GM19099 (cell line): ENCODE measurements around the gene SWSAP1.

Experiments
- POLR2A ChIP-seq: IDR thresholded peaks from 3 replicates; pipeline ENCODE4 v1.6.1; 2011; ENCODE audit warnings: low read depth; ENCODE audit not compliant: insufficient read length; ENCODE audit errors: extremely low read depth

The SWSAP1 gene

DNA sequence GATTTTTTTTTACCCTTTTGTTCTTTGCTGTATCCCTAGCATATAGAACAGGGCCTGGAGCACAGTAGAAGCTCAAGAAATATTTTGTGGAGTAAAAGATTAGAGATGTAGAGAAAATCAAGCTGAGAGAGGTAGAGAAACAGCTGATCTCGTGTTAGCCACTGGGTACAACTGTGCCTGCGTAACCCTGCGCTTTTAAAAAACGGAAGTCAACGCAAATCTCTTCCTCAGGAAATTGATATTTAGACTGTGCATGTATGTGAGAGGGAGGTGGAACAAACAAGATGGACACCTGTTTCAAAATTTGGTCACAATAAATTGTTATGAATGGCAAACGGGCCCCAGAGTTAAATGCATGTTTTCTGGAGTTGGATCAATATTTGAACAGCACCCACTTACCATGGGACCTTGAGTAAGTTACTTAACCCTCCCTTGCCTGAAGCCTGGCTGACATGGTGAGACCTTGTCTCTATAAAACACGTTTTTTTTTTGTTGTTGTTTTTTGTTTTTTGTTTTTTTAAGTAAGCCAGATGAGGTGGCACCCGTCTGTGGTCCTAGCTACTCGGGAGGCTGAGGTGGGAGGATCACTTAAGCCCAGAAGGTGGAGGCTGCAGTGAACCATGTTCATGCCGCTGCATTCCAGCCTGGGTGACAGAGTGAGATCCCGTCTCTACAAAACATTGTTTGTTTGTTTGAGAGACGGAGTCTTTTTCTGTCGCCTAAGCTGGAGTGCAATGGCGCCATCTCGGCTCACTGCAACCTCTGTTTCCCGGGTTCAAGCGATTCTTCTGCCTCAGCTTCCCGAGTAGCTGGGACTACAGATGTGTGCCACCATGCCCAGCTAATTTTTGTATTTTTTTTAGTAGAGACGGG is 12.9 kb downstream of the SWSAP1 start:
- TF ChIP-seq POLR2A = no peak

DNA sequence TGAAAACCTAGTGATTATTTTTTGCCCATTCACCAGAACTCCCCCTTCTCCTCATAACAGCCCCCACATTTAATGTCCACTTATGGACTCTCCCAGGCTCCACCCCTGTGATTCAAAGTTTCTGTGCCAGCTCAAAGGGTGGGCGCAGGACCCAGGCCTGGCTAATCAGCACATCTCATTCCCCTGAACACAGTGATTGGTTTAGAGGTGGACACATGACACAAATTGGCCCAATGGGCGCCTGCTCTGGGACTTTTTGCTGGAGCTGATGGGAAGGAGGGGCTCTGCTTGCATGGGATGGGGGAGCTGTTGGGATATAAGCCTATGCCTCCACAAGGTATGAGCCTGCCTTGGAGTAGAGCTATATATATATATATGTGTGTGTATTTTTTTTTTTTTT is 15.9 kb downstream of the SWSAP1 start:
- TF ChIP-seq POLR2A = no peak

DNA sequence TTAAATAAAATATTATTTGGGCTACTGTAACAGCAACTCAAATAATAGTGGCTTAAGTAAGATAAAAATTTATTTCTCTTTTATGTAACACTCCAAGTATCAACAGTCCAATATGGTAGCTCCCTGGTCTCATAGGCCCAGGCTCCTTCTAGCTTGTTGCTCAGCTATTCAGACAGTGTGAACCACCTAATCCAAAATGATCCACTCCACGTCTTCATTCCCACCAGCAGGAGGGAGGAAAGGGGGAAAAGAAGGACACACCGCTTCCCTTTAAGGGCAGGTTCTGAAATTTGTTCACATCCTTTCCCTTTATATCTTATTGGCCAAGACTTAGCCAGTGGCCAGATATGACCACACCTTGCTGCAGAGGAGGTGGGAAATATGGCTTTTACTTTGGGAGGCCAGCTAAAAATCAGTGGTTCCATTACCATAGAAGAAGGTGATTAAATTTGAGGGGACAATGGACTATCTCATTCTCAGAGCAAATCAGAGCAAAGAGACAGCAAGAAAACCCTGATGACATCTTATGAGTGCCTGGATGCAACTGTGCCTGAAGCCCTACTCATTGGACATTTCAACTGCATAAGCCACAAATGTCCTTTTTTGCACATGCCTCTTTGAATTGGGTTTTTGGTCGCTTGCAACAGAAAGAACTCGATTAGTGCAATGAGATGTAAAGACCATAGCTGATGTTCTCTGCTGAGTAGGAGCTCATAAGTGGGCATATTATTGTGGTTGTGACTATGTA is 16.6 kb downstream of the SWSAP1 start:
- no peak for TF ChIP-seq POLR2A

DNA sequence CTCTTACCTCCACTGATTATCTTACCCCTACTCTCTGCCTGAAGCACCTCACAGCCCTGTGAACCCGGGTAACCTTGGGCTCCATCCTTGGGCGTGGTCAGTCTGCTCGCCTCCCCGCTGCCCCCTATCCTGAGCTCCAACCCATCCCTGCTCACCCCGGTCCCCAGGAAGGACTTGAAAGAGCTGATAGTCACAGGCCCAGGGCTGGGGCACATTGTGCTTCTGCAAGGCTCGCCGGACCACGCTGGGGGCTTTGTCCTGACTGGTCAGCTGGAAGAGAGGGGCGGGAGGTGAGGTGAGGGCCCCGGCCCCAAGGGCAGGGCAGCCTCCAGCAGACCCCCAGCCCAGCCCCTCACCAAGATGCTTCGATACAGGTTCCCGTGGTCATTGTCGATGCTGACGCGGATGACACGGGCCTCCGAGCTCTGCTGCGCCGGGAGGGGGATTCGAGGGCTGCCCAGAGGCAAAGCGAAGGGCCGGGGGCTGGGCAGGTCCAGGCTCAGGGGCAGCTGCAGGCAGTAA is 22.7 kb downstream of the SWSAP1 start:
- TF ChIP-seq POLR2A = no peak

DNA sequence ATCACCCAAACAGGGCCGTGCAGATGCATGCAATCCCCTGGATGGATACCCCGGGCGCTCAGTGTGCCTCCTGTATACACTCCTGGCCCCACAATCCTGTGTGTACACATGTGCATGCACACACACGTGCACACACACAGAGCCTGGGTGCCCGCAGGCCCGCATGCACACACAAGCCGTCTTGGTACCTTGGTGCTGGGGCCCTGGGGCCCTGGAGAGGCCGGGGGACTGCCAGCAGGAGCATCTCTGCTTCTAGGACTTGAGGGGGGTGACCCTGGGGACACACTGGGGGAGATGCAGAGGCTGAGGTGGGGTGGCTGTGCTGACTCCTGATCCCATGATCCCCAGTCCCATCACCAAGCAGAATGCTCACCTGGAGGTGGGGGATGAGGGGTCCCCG is 25.2 kb downstream of the SWSAP1 start:
- no peak for TF ChIP-seq POLR2A

DNA sequence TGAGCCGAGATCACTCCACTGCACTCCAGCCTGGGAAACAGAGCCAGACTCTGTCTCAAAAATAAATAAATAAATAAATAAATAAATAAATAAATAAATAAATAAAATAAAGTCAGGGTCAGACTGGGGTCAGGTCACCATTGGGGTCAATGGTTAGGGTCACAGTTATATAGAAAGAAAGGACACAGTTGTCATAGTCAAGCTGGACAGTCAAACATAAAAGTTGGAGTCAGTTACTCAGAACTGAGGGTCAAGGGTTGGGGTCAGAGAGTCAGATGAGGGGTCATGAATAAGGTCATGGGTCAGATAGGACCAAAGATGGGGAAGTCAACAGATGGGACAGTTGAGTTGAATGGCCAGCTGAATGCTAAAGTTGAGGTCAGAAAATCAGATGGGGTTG is 26.3 kb downstream of the SWSAP1 start:
- no peak for TF ChIP-seq POLR2A

DNA sequence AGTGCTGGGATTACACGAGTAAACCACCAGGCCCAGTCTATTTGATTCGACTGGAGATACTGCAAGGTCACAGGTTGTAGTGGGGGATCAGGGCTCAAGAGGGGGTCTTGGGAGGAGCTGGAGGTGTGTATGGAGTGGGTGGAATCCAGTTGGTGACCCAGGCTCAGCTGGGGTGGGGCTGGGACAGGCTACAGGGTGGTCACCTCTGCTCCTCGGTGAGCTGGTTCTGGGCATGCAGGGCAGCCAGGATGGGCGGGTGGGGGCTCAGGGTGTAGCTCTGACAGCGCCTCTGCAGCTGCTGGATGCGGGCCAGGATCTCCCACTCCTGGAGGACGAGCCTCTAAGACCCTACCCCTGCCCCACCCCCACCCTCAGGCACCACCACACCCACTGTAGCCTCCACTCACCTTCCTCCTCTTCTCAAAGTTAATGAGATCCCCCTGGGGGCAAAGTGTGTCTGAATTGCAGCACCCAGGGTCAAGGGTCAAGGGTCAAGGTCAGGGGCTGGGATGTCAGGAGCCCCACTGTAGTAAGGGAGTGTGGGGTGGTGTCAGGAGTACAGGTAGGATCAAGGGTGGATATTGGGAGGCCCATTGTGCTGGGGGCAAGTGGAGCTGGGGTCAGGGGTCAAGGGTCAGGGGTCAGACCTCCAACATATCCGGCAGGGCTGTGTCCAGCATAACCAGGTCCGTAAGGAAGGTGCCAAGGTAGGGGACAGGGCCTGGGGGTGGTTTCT is 27.5 kb downstream of the SWSAP1 start:
- TF ChIP-seq POLR2A = no peak

DNA sequence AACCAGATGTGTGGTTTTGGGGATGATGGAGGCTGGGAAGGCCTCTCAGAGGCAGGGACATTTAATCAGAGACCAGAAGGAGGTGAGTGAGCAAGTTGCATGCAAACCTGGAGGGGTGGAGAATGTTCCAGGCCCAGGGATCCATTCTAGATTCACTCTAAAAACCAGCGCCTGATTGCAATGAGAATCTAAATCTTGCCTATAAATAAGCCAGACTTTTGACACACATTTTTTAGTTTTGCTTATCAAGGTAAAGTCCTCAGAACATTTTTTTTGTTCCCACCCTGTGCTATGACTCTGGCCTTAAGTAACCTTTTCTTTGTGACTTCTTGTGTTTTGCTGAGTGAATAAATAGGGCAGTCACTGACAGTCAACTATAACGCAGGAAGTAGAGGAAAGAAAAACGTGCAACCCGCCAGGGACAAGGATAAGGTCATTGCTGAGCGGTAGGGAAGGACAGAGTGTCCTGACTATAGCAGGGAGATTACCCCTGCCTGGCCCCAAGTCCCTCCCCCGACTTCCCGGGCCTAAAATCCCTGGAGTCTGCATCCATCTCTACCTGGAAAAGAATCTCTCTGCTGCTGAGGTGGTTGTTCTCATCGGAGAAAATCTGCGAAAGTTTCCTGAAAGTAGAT is 30.2 kb downstream of the SWSAP1 start:
- no peak for TF ChIP-seq POLR2A

DNA sequence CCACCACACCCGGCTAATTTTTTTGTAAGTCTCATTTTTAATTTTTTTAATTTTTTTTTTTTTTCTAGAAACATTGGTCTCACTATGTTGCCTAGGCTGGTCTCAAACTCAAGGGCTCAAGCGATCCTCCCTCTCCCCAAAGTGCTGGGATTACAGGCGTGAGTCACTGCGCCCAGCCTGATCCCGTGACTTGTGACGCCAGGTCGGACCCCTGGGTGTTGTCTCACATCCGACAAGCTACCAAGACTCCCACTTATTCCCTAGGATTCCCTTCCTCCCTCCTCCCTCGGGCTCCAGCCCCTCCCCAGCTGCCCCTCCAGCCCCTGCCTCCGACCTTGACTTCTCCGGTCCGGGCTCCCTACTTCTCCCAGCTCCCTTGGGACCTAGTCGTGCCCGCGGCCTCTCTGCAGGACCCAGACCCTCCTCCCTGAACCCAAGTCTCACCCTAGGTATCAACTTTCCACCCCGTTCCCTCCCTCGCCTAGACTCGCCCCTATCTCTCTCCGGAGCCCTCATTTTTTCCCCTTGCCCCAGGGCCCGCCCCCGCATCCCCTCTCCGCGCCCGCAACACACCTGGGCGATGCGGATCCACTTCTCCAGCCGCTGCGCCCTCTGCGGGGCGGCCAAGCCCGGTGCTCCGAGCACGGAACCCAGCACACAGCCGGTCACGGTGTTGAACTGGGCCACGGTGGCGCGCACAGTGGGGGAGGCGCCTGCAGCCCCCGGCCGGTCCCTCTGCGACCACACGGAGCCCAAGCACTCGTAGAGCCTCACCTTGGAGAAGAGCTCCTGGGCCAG is 31.6 kb downstream of the SWSAP1 start:
- TF ChIP-seq POLR2A = no peak

DNA sequence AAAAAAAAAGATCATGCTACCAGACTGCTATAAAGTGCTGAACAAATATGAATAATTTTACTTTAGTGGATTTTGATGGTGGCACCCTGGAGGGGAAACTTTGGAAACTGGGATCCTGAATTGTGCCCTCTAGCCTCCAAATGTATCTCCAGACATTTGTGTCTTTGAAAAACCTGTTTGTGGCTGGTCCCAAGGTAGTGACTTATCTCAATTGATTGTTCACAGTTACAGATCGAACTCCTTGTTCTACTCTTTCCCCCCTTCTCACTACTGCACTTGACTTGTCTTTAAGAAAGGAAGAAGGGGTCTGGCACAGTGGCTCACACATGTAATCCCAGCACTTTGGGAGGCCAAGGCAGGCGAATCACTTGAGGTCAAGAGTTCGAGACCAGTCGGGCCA is 34.1 kb downstream of the SWSAP1 start:
- no peak for TF ChIP-seq POLR2A

DNA sequence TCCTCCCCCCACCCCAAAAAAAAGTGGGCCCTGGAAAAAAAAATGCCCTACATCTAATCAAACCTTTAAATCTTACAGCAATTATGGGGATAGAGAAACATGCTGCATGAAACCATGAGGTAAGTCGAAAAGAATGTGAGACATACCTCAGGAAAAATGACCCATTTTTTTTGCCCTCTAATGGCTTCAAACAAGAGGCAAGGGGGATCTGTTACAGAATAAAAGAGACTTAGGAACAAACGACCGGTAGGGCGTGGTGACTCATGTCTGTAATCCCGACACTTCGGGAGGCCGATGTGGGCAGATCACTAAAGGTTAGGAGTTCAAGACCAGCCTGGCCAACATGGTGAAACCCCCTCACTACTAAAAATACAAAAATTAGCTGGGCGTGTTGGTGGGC is 36.2 kb downstream of the SWSAP1 start:
- TF ChIP-seq POLR2A = no peak

DNA sequence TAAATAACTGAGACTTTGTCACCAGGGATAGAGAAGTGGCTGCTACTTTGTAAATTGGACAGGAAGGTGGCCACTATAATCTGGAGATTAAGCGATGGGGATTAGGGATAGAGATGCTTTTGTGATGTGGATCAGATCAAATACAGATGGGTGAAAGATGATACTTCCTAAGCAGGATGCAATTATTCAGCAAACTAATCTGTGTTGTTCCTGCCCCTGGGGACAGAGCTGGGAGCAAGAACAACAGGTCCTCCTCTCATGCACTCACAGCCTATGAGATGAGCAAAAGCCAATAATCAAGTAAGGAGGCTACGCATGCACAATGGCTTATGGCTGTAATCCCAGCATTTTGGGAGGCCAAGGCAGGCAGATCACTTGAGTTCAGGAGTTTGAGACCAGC is 40.1 kb downstream of the SWSAP1 start:
- TF ChIP-seq POLR2A = no peak

DNA sequence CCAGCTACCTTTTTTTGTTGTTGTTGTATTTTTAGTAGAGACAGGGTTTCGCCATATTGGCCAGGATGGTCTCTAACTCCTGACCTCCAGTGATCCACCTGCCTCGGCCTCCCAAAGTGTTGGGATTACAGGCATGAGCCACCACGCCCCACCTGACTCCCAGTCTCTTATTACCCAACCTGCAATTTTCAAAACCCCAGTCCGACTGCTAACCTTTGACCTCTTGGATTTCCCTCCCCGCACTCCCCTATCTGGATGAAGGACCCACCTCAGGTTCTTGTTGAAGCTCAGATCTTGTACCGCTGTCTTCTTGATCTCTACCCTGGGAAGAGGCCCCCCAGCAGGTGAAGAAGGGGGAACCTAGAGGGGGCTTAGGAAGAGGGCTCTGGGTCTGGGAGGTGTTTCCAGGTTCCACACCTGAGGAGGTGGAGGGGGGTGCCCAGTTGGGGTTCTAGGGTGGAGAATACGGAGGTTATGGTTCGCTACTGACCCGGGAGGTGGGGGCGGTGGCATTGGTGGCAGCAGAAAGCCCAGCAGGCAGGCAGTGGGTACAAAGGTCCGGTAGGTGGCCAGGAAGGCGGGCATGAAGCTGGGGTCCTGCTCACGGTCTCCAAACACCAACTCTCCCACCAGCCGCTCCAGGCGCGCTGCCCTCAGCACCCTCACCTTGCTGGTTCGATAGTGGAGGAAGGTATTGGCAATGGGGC is 42.0 kb downstream of the SWSAP1 start:
- TF ChIP-seq POLR2A = no peak
